ENCODE data around the gene MEAF6.
"Not testable (repeated sequence)": the region's sequence is repeated elsewhere in the genome, so short reads cannot be mapped to it uniquely, and the experiment has no call there.

The MEAF6 gene

GRCh38 chr1:37514350-37515184, at the start of gene MEAF6:
Gene MEAF6 (minus strand): TSS chr1:37514766. CDS start chr1:37514746, 20 bp downstream.
- Histone ChIP-seq H3K27me3 (no peaks in the 10 kb centered on the region), H3K36me3 (peaks cover 0 to 22% (median 10%) of the 10 kb centered on the region in 3 donors), H3K27ac (peak within 1 kb of the TSS; percentile 86 to 89), H3K4me1 (peaks cover 0 to 29% (median 19%) of the 10 kb centered on the region in 4 donors), H3K9me3 (no peaks in the 10 kb centered on the region), H3K4me3 (peak within 1 kb of the TSS; percentile 83 to 97)
- intact Hi-C loops (cut with DNase I; ENCODE audit: low total_unique reads), result loop anchor here (10.0 kb wide), 1 partner anchor 80 kb away; the partner anchor contains the start of gene GNL2
- peak; percentile 75 to 88 for DNase-seq
- TF ChIP-seq CTCF (IDR thresholded peaks at IDR 0.05), result peak; percentile 72 to 84

GRCh38 chr1:37562984-37563383, 48.4 kb upstream of the MEAF6 start:
- Histone ChIP-seq H3K4me1 (peaks cover 0 to 13% (median 0%) of the 10 kb centered on the region in 4 donors), H3K27me3 (no peaks in the 10 kb centered on the region), H3K27ac (no peak overlapping the region), H3K36me3 (peaks cover 28 to 74% (median 43%) of the 10 kb centered on the region in 3 donors), H3K4me3 (no peak overlapping the region), H3K9me3 (no peaks in the 10 kb centered on the region)
- no peak for DNase-seq
- no peak for TF ChIP-seq CTCF (IDR thresholded peaks at IDR 0.05)
- intact Hi-C loops (cut with DNase I; ENCODE audit: low total_unique reads), result loop anchor here (5.0 kb wide), 1 partner anchor 119 kb away; no protein-coding TSS in a partner anchor

GRCh38 chr1:37561133-37562132, 46.9 kb upstream of the MEAF6 start:
- H3K4me3 ChIP-seq, result no peak overlapping the region
- H3K4me1 ChIP-seq, result peaks cover 0 to 23% (median 7%) of the 10 kb centered on the region in 4 donors
- intact Hi-C loops (cut with DNase I; ENCODE audit: low total_unique reads), result loop anchor here (5.0 kb wide), 1 partner anchor 121 kb away; no protein-coding TSS in a partner anchor
- H3K27me3 ChIP-seq, result no peaks in the 10 kb centered on the region
- DNase-seq, result no peak
- H3K9me3 ChIP-seq, result no peaks in the 10 kb centered on the region
- TF ChIP-seq CTCF (IDR thresholded peaks at IDR 0.05), result peak in 1 of 2 experiments; percentile 34
- peaks cover 14 to 58% (median 27%) of the 10 kb centered on the region in 3 donors for H3K36me3 ChIP-seq
- no peak overlapping the region for H3K27ac ChIP-seq

- H3K36me3 ChIP-seq, result peaks cover 5 to 50% (median 18%) of the 10 kb centered on the region in 3 donors
- H3K4me3 ChIP-seq, result no peak overlapping the region
- H3K9me3 ChIP-seq, result no peaks in the 10 kb centered on the region
- no peak overlapping the region for H3K27ac ChIP-seq
- no peak for DNase-seq
- intact Hi-C loops (cut with DNase I; ENCODE audit: low total_unique reads), result loop anchor here (5.0 kb wide), 1 partner anchor 122 kb away; no protein-coding TSS in a partner anchor
- H3K27me3 ChIP-seq, result no peaks in the 10 kb centered on the region
- TF ChIP-seq CTCF (IDR thresholded peaks at IDR 0.05), result no peak
- H3K4me1 ChIP-seq, result peaks cover 0 to 29% (median 12%) of the 10 kb centered on the region in 4 donors
These were observed 46.0 kb upstream of the MEAF6 start for GRCh38 chr1:37560401-37561132.

GRCh38 chr1:37559957-37560379, 45.4 kb upstream of the MEAF6 start:
- intact Hi-C loops (cut with DNase I; ENCODE audit: low total_unique reads), result loop anchor here (5.0 kb wide), 1 partner anchor 122 kb away; no protein-coding TSS in a partner anchor
- H3K36me3 ChIP-seq, result peaks cover 0 to 44% (median 13%) of the 10 kb centered on the region in 3 donors
- H3K4me3 ChIP-seq, H3K27me3 ChIP-seq, H3K9me3 ChIP-seq, H3K27ac ChIP-seq, DNase-seq: not testable (repeated sequence)
- peaks cover 0 to 29% (median 12%) of the 10 kb centered on the region in 4 donors for H3K4me1 ChIP-seq
